HepG2 (cell line): ENCODE results near the gene SCART1. TPM values are rescaled to one million over a fixed set of nuclear protein-coding genes. Genes with fewer than 3 reads are reported as not detected.
"Not testable (repeated sequence)": the region's sequence is repeated elsewhere in the genome, so short reads cannot be mapped to it uniquely, and the experiment has no call there.

Experiments
- ATAC-seq: fragments of 200-7000 bp; cut with Tn5 transposase; 3 replicates; pipeline ENCODE4 v1.9.1; 2020; ENCODE audit warnings: mild to moderate bottlenecking, moderate library complexity
- BruUV-seq: library from RNA; stranded (reverse); fragments of 400-500 nt; replicated peaks from 2 replicates; lab custom pipeline; 2021; lab: Mats Ljungman, UMichigan
- CTCF ChIA-PET: fragments of 300-600 bp; formaldehyde crosslinking; extraction: SDS; loops from one replicate; lab custom pipeline; 2021; ENCODE audit warnings: low total read pairs, inconsistent platforms, low intra/inter-chr PET ratio; lab: Yijun Ruan, JAX
- POLR2A ChIA-PET: fragments of 350-600 bp; sonication (Branson Sonifier 250); formaldehyde crosslinking; loops from one replicate; lab custom pipeline; 2020; ENCODE audit warnings: antibody characterized with exemption, inconsistent platforms; lab: Yijun Ruan, JAX
- DNase-seq: peaks from one replicate; pipeline ENCODE4 v3.0.0-alpha.2; 2015; ENCODE audit warnings: low spot score
- FAIRE-seq: peaks from 3 replicates; lab custom pipeline; 2011; peaks lifted over from hg19 to GRCh38; lab: Jason Lieb, UNC
- H2AFZ ChIP-seq: one replicate; pipeline ENCODE4 v1.6.1; 2011; ENCODE audit warnings: low read length, inconsistent platforms
- H3K27ac ChIP-seq: fragments of 300-600 bp; 3 replicates; pipeline ENCODE4 v1.8.0; 2011; ENCODE audit warnings: mixed run types, mild to moderate bottlenecking, mixed read lengths, low read length, inconsistent platforms; ENCODE audit not compliant: insufficient read depth; ENCODE audit errors: extremely low read length
- H3K27me3 ChIP-seq, 2 experiments: fragments of 200-600 bp in 1 of 2; 2 replicates in 1 of 2; 3 replicates in 1 of 2; pipeline versions ENCODE4 v1.6.0 to v1.8.0; 2011; ENCODE audit warnings: low read length in 2 of 2, mild to moderate bottlenecking in 2 of 2, moderate library complexity in 2 of 2, inconsistent platforms in 1 of 2; ENCODE audit not compliant: insufficient read depth in 2 of 2, control insufficient read depth in 1 of 2
- H3K36me3 ChIP-seq, 2 experiments: fragments of 200-600 bp in 1 of 2; replicated peaks in 1 of 2; 2 replicates in 1 of 2; 3 replicates in 1 of 2; pipeline versions ENCODE4 v1.5.1 to v1.8.0; 2011; ENCODE audit warnings: low read length in 2 of 2, inconsistent platforms in 1 of 2; ENCODE audit not compliant: insufficient read depth in 2 of 2, control insufficient read depth in 1 of 2
- H3K4me1 ChIP-seq: 2 replicates; pipeline ENCODE4 v1.5.1; 2012; ENCODE audit warnings: low read length, inconsistent platforms; ENCODE audit not compliant: insufficient read depth
- H3K4me2 ChIP-seq: 2 replicates; pipeline ENCODE4 v1.6.0; 2011; ENCODE audit warnings: low read depth, low read length, inconsistent platforms
- H3K4me3 ChIP-seq, 3 experiments: fragments of 200-600 bp in 1 of 3; sonication (generic), shearing (Covaris generic) in 1 of 3; replicated peaks in 1 of 3; 2 replicates each; pipeline ENCODE4 v1.5.1; 2011 to 2016; ENCODE audit warnings: low read length in 3 of 3, inconsistent platforms in 2 of 3, low read depth in 2 of 3, mild to moderate bottlenecking in 2 of 3, control low read depth in 1 of 3, mixed read lengths in 1 of 3; ENCODE audit not compliant: insufficient read depth in 1 of 3
- H3K79me2 ChIP-seq: one replicate; pipeline ENCODE4 v1.6.1; 2011; ENCODE audit warnings: low read length, inconsistent platforms; ENCODE audit not compliant: insufficient read depth
- H3K9ac ChIP-seq: 2 replicates; pipeline ENCODE4 v1.6.0; 2011; ENCODE audit warnings: mild to moderate bottlenecking, low read depth, low read length, inconsistent platforms; ENCODE audit not compliant: insufficient read depth
- H3K9me3 ChIP-seq: 2 replicates; pipeline ENCODE4 v1.5.1; 2012; ENCODE audit warnings: mild to moderate bottlenecking, low read length
- H4K20me1 ChIP-seq: 2 replicates; pipeline ENCODE4 v1.6.0; 2011; ENCODE audit warnings: inconsistent platforms, mild to moderate bottlenecking, low read length, moderate library complexity; ENCODE audit not compliant: insufficient read depth
- FOXK2 ChIP-seq: fragments of 450-650 bp; IDR thresholded peaks from 2 replicates; pipeline ENCODE4 v1.6.1; 2016
- WGBS: methylation state at CpG from one replicate; pipeline ENCODE4 v1.1.6; 2017; ENCODE audit warnings: low lambda C conversion rate; 5-methylcytosine and 5-hydroxymethylcytosine counted together
- in situ Hi-C: cut with HindIII; loops from 2 replicates; pipeline ENCODE4 v1.10.0; 2017; ENCODE audit warnings: low pct_unique_long_range_greater_than_20kb; ENCODE audit not compliant: extremely low pct_ligation_motif_present
- intact Hi-C: fragments of 100-400 bp; cut with micrococcal nuclease; formaldehyde crosslinking; loops from one replicate; pipeline ENCODE4 v1.10.0; 2022; ENCODE audit not compliant: unreplicated experiment
- polyA plus RNA-seq, 8 experiments: library from polyadenylated mRNA; depleted of rRNA in 3 of 8; stranded (reverse) in 7 of 8; unstranded in 1 of 8; fragments of >200 nt; fragmentation: Illumina TruSeq in 4 of 8; extraction: Trizol in 4 of 8; gene quantifications; 2 replicates each; pipeline versions ENCODE4 v1.2.1 to v1.2.3, GENCODE V29; 2011 to 2016; ENCODE audit warnings: low read depth in 4 of 8, missing spikeins in 1 of 8, mixed read lengths in 1 of 8; ENCODE audit not compliant: insufficient read depth in 1 of 8
- total RNA-seq, 5 experiments: library from RNA; depleted of rRNA; stranded (reverse); fragments of >200 nt; fragmentation: Illumina TruSeq; extraction: Trizol; gene quantifications; 2 replicates each; pipeline ENCODE4 v1.2.3, GENCODE V29; 2016; ENCODE audit warnings: low read depth in 1 of 5
- TF ChIP-seq, protein P1 (sequence below): sonication (generic); formaldehyde crosslinking; IDR thresholded peaks from 2 replicates; pipeline ENCODE4 v1.5.1; 2020; ENCODE audit warnings: mild to moderate bottlenecking, missing genetic modification reagents

Gene SCART1
- total and polyA plus RNA-seq, 2 of the 13 experiments (the other 11 are each of a cell fraction or from before 2014, with no cell fraction given): 0.46 to 1.1 TPM

DNA sequence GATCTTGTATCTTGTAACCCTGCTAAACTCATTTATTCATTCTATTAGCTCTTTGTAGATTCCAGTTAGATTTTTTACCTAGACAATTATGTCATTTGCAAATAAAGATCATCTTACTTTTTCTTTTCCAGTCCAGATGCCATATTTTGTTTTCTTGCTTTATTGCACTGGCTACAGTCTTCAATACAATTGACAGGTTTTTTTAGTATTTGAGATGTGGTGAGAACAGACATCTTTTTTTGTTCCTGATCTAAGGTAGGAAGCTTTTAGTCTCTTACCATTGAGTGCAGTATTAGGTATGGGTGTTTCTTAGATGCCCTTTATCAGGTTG lies 41.4 kb upstream of the SCART1 start:
- ChIA-PET POLR2A (no interaction called here), CTCF (no interaction called here)
- BruUV-seq: no TSS peak
- H3K4me1 ChIP-seq: no peaks in the 10 kb centered on the region
- no peak overlapping the region for H2AFZ ChIP-seq
- peaks cover 30% of the 10 kb centered on the region for H3K79me2 ChIP-seq
- in situ Hi-C loops (no loop called here), intact Hi-C loops (no loop called here)
- H3K27me3 ChIP-seq: no peaks in the 10 kb centered on the region
- H4K20me1 ChIP-seq: no peaks in the 10 kb centered on the region
- H3K9ac ChIP-seq: no peak overlapping the region
- TF ChIP-seq, protein P1, sequence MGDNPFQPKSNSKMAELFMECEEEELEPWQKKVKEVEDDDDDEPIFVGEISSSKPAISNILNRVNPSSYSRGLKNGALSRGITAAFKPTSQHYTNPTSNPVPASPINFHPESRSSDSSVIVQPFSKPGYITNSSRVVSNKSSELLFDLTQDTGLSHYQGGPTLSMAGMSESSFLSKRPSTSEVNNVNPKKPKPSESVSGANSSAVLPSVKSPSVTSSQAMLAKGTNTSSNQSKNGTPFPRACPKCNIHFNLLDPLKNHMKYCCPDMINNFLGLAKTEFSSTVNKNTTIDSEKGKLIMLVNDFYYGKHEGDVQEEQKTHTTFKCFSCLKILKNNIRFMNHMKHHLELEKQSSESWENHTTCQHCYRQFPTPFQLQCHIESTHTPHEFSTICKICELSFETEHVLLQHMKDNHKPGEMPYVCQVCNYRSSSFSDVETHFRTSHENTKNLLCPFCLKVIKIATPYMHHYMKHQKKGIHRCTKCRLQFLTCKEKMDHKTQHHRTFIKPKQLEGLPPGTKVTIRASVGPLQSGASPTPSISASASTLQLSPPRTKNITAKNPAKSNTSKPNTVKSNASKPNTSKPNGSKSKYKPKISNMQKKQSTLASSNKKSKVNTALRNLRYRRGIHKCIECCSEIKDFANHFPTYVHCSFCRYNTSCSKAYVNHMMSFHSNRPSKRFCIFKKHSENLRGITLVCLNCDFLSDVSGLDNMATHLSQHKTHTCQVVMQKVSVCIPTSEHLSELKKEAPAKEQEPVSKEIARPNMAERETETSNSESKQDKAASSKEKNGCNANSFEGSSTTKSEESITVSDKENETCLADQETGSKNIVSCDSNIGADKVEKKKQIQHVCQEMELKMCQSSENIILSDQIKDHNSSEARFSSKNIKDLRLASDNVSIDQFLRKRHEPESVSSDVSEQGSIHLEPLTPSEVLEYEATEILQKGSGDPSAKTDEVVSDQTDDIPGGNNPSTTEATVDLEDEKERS: peak; percentile 69; the same call in 1 of the 2 replicates
- TF ChIP-seq FOXK2: no peak
- DNase-seq: no peak
- H3K27ac ChIP-seq: no peak overlapping the region
- H3K36me3 ChIP-seq: peaks cover 4 to 54% of the 10 kb centered on the region in 2 experiments
- no peak for FAIRE-seq
- ATAC-seq: no peak
- peaks cover 19% of the 10 kb centered on the region for H3K9me3 ChIP-seq
- H3K4me3 ChIP-seq: no peak overlapping the region
- H3K4me2 ChIP-seq: no peak overlapping the region

GRCh38 chr10:133414401-133414800 lies 39.3 kb upstream of the SCART1 start:
- H3K79me2 ChIP-seq: peaks cover 13% of the 10 kb centered on the region

More at GRCh38 chr10:133414401-133414800, 39.3 kb upstream of the SCART1 start:
- H3K4me2 ChIP-seq, POLR2A ChIA-PET, H4K20me1 ChIP-seq, ATAC-seq, in situ Hi-C loops, H3K9ac ChIP-seq, H3K27ac ChIP-seq, H3K4me1 ChIP-seq, H3K4me3 ChIP-seq, DNase-seq, FAIRE-seq, H2AFZ ChIP-seq, BruUV-seq, CTCF ChIA-PET, intact Hi-C loops, H3K27me3 ChIP-seq: not testable (repeated sequence)
- Histone ChIP-seq H3K9me3 (peaks cover 19% of the 10 kb centered on the region), H3K36me3 (peaks cover 7 to 52% of the 10 kb centered on the region in 2 experiments)
- WGBS: 100% methylated on average over 4 of the region's 23 CpGs
